Measurements from ENCODE around the gene FOXL2NB.

GRCh38 chr3:138946663-138947494 lies at the start of gene FOXL2NB, which contains the start of gene FOXL2:
- TF ChIP-seq CTCF (IDR thresholded peaks at IDR 0.05; ENCODE audit: low read depth, low read length) (no peak), MAX (IDR thresholded peaks at IDR 0.05; ENCODE audit: low read depth, low read length) (no peak), POLR2A (IDR thresholded peaks at IDR 0.05; ENCODE audit: extremely low read depth, insufficient read length) (no peak)

All from NB4 (cell line).